IMR-90 (cell line): ENCODE data around the gene C1QTNF5. TPM values are rescaled to one million over a fixed set of nuclear protein-coding genes. Genes with fewer than 3 reads are reported as not detected.

ENCODE experiments used
- ATAC-seq: fragments of 200-7000 bp; cut with Tn5 transposase; 2 replicates; pipeline ENCODE4 v1.9.1; 2020; ENCODE audit warnings: low read depth, mild to moderate bottlenecking, moderate library complexity
- BruUV-seq: library from RNA; stranded (reverse); fragments of 400-500 nt; replicated peaks from 2 replicates; lab custom pipeline; 2021; lab: Mats Ljungman, UMichigan
- CTCF ChIA-PET: fragments of 300-600 bp; formaldehyde crosslinking; extraction: SDS; loops from one replicate; lab custom pipeline; 2021; ENCODE audit warnings: antibody characterized with exemption; lab: Yijun Ruan, JAX
- POLR2A ChIA-PET: fragments of 300-600 bp; sonication (Branson Sonifier 250); formaldehyde crosslinking; loops from one replicate; lab custom pipeline; 2022; ENCODE audit warnings: antibody characterized with exemption; ENCODE audit not compliant: unreplicated experiment; lab: Charles Lee
- DNase-seq: peaks from one replicate; pipeline ENCODE4 v3.0.0; 2013
- H2AFZ ChIP-seq: replicated peaks from 2 replicates; pipeline ENCODE3; 2013; ENCODE audit warnings: low read length, mild to moderate bottlenecking; ENCODE audit not compliant: poor library complexity
- H2AK5ac ChIP-seq: 2 replicates; pipeline ENCODE4 v1.6.1; 2013; ENCODE audit warnings: low read depth, low read length, inconsistent platforms
- H2AK9ac ChIP-seq: replicated peaks from 2 replicates; pipeline ENCODE3; 2013; ENCODE audit warnings: mild to moderate bottlenecking, low read depth, low read length, moderate library complexity; ENCODE audit not compliant: poor library complexity
- H2BK120ac ChIP-seq: 2 replicates; pipeline ENCODE4 v1.6.1; 2013; ENCODE audit warnings: low read depth, low read length, inconsistent platforms
- H2BK15ac ChIP-seq: 3 replicates; pipeline ENCODE4 v1.6.1; 2013; ENCODE audit warnings: low read depth, low read length, inconsistent platforms
- H2BK20ac ChIP-seq: 2 replicates; pipeline ENCODE4 v1.6.1; 2013; ENCODE audit warnings: low read depth, mild to moderate bottlenecking, inconsistent platforms, low read length, moderate library complexity
- H2BK5ac ChIP-seq: 2 replicates; pipeline ENCODE4 v1.6.1; 2013; ENCODE audit warnings: mild to moderate bottlenecking, low read depth, low read length, inconsistent platforms; ENCODE audit not compliant: poor library complexity, severe bottlenecking
- H3K14ac ChIP-seq: replicated peaks from 2 replicates; pipeline ENCODE4 v1.6.1; 2013; ENCODE audit warnings: low read depth, low read length, inconsistent platforms
- H3K18ac ChIP-seq: 2 replicates; pipeline ENCODE4 v1.6.1; 2013; ENCODE audit warnings: low read depth, low read length, control low read depth
- H3K23ac ChIP-seq: 2 replicates; pipeline ENCODE4 v1.6.1; 2013; ENCODE audit warnings: low read depth, low read length, inconsistent platforms
- H3K27ac ChIP-seq: 2 replicates; pipeline ENCODE4 v1.5.1; 2013; ENCODE audit warnings: mild to moderate bottlenecking, control low read depth, low read length; ENCODE audit not compliant: insufficient read depth
- H3K27me3 ChIP-seq: 2 replicates; pipeline ENCODE4 v1.6.1; 2013; ENCODE audit warnings: low read length; ENCODE audit not compliant: control insufficient read depth, insufficient read depth
- H3K36me3 ChIP-seq: 2 replicates; pipeline ENCODE4 v1.6.1; 2013; ENCODE audit warnings: low read length, mixed read lengths; ENCODE audit not compliant: control insufficient read depth, insufficient read depth
- H3K4ac ChIP-seq: 2 replicates; pipeline ENCODE4 v1.6.1; 2013; ENCODE audit warnings: low read depth, low read length, inconsistent platforms
- H3K4me1 ChIP-seq: 2 replicates; pipeline ENCODE4 v1.6.1; 2013; ENCODE audit warnings: low read length, mixed read lengths; ENCODE audit not compliant: control insufficient read depth, insufficient read depth
- H3K4me2 ChIP-seq: 2 replicates; pipeline ENCODE4 v1.6.1; 2013; ENCODE audit warnings: low read depth, mild to moderate bottlenecking, control low read depth, low read length, moderate library complexity
- H3K4me3 ChIP-seq: 2 replicates; pipeline ENCODE4 v1.5.1; 2013; ENCODE audit warnings: low read depth, mild to moderate bottlenecking, control low read depth, low read length, moderate library complexity; ENCODE audit not compliant: insufficient read depth
- H3K56ac ChIP-seq: 2 replicates; pipeline ENCODE4 v1.6.1; 2013; ENCODE audit warnings: low read length, inconsistent platforms; ENCODE audit not compliant: insufficient read depth; ENCODE audit errors: extremely low read depth
- H3K79me1 ChIP-seq, 2 experiments: 2 replicates each; pipeline ENCODE4 v1.6.1; 2013; ENCODE audit warnings: low read length in 2 of 2, inconsistent platforms in 1 of 2, low read depth in 1 of 2
- H3K9ac ChIP-seq: 2 replicates; pipeline ENCODE4 v1.6.1; 2013; ENCODE audit warnings: low read depth, low read length, control low read depth
- H3K9me1 ChIP-seq: 2 replicates; pipeline ENCODE4 v1.6.1; 2013; ENCODE audit warnings: low read length, inconsistent platforms; ENCODE audit not compliant: insufficient read depth
- H3K9me3 ChIP-seq: 2 replicates; pipeline ENCODE4 v1.6.1; 2013; ENCODE audit warnings: low read length; ENCODE audit not compliant: control insufficient read depth, insufficient read depth
- H4K20me1 ChIP-seq: 2 replicates; pipeline ENCODE4 v1.6.1; 2013; ENCODE audit warnings: low read length, inconsistent platforms; ENCODE audit not compliant: insufficient read depth
- H4K5ac ChIP-seq: 2 replicates; pipeline ENCODE4 v1.6.1; 2013; ENCODE audit warnings: mild to moderate bottlenecking, low read depth, low read length, control low read depth
- H4K8ac ChIP-seq, 2 experiments: 2 replicates each; pipeline ENCODE4 v1.6.1; 2013; ENCODE audit warnings: low read depth in 2 of 2, low read length in 2 of 2, control low read depth in 1 of 2, inconsistent platforms in 1 of 2
- H4K91ac ChIP-seq: 2 replicates; pipeline ENCODE4 v1.6.1; 2013; ENCODE audit warnings: low read depth, low read length, inconsistent platforms; ENCODE audit not compliant: insufficient read depth
- CEBPB ChIP-seq: IDR thresholded peaks from 2 replicates; pipeline ENCODE4 v1.6.1; 2012; ENCODE audit warnings: low read depth, low read length, improper control_type of control experiment
- ELK1 ChIP-seq: fragments of 150-350 bp; IDR thresholded peaks from 2 replicates; pipeline ENCODE4 v1.6.1; 2016; ENCODE audit warnings: low read depth, mild to moderate bottlenecking, low read length, moderate library complexity, borderline replicate concordance
- MAFK ChIP-seq: IDR thresholded peaks from 2 replicates; pipeline ENCODE4 v1.6.1; 2012; ENCODE audit warnings: low read depth, low read length, improper control_type of control experiment
- MAZ ChIP-seq: IDR thresholded peaks from 2 replicates; pipeline ENCODE4 v1.6.1; 2012; ENCODE audit warnings: low read depth, mild to moderate bottlenecking, low read length, improper control_type of control experiment, moderate library complexity, borderline replicate concordance
- RCOR1 ChIP-seq: IDR thresholded peaks from 2 replicates; pipeline ENCODE4 v1.6.1; 2012; ENCODE audit warnings: mild to moderate bottlenecking, low read length, improper control_type of control experiment; ENCODE audit not compliant: insufficient replicate concordance
- RFX5 ChIP-seq: IDR thresholded peaks from 2 replicates; pipeline ENCODE4 v1.8.0; 2012; ENCODE audit warnings: low read depth, mild to moderate bottlenecking, low read length, moderate library complexity
- SMC3 ChIP-seq: fragments of 150-350 bp; IDR thresholded peaks from 2 replicates; pipeline ENCODE4 v1.6.1; 2016; ENCODE audit warnings: low read depth, mild to moderate bottlenecking, antibody characterized with exemption, low read length, moderate library complexity
- WGBS, 2 experiments: methylation state at CpG; one replicate each; pipeline versions ENCODE4 v1.1.5 to v1.1.7; 2013; ENCODE audit warnings: missing lambda C conversion rate in 2 of 2; ENCODE audit not compliant: insufficient read length in 1 of 2; ENCODE audit errors: extremely low coverage in 2 of 2; 5-methylcytosine and 5-hydroxymethylcytosine counted together
- dilution Hi-C: fragments of 300-500 bp; cut with HindIII; formaldehyde crosslinking; loops from one replicate; pipeline ENCODE4 v1.14.3; 2018; ENCODE audit warnings: low sequenced_read_pairs; ENCODE audit not compliant: unreplicated experiment
- in situ Hi-C: fragments of 300-500 bp; cut with MboI; formaldehyde crosslinking; loops from 3 replicates; pipeline ENCODE4 v1.14.3; 2019; ENCODE audit warnings: low sequenced_read_pairs, inconsistent platforms, mixed read lengths
- intact Hi-C: fragments of 100-400 bp; cut with micrococcal nuclease; formaldehyde crosslinking; loops from 2 replicates; pipeline ENCODE4 v1.10.0; 2022
- polyA plus RNA-seq, 3 experiments: library from polyadenylated mRNA; depleted of rRNA; stranded (reverse); fragments of >200 nt; gene quantifications; 2 replicates each; pipeline ENCODE4 v1.2.3, GENCODE V29; 2012; ENCODE audit warnings: low replicate concordance in 1 of 3
- total RNA-seq: library from RNA; depleted of rRNA; stranded (reverse); fragments of >200 nt; gene quantifications from 2 replicates; pipeline ENCODE4 v1.2.3, GENCODE V29; 2012
- TF ChIP-seq, protein P1 (sequence below): conservative IDR thresholded peaks from 2 replicates; pipeline ENCODE4 v1.5.1; 2012; ENCODE audit warnings: mild to moderate bottlenecking, low read depth, low read length, improper control_type of control experiment

The C1QTNF5 gene
- total and polyA plus RNA-seq, 2 of the 4 experiments (the other 2 are of a cell fraction): 2.0 to 5.4 TPM

DNA sequence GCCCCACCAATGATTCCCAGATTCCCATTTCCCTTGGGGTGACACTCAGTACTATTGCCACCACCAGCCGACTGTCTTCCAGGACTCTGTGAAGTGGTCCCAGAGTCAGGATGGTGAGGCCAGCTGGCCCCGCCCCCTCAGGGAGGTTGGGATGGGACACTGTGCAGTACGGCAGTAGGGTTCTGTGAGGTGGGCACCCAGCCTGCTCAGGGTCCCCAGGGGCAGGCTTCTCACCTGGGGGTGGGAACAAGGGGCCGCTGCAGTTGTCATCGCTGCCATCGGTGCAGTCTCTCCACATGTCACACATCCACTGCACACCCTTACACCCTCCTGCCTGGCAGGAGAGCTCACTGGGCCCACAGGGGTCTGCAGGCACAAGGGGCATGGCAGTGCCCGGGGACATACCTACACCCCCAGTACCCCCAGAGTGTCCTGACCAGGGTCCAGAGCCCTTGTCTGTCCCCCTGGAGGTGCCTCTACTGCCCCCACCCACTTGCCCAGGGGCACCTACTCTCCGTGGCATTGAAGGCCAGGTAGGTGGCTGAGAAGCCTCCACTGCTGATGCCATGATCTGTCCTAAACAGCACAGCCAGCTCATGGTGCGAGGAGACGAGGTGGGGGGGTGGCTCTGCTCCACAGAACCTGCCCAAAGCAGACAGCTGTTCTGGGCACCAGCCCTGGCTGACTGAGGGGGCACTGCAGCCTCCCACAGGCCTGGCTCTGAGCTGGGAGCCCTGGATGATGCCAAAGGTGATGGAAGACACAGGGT, 1.9 kb upstream of the C1QTNF5 start:
- Histone ChIP-seq H3K9me3 (no peaks in the 10 kb centered on the region), H2AK5ac (no peak overlapping the region), H4K91ac (no peak overlapping the region), H3K36me3 (no peaks in the 10 kb centered on the region), H2AFZ (no peak overlapping the region), H2AK9ac (no peak overlapping the region), H3K27me3 (peaks cover 19% of the 10 kb centered on the region), H4K8ac (no peak overlapping the region), H3K4ac (no peak overlapping the region), H3K14ac (no peak overlapping the region), H2BK5ac (no peak overlapping the region), H4K20me1 (peaks cover 4% of the 10 kb centered on the region; the same call in 1 of the 2 replicates), H3K23ac (peak overlapping the region; percentile 2; the same call in 1 of the 2 replicates), H3K4me2 (no peak overlapping the region), H3K18ac (no peak overlapping the region), H3K79me1 (peaks cover 8 to 14% of the 10 kb centered on the region in 2 experiments; a peak in 3 of 4 replicates), H2BK120ac (no peak overlapping the region), H3K4me1 (peaks cover 13% of the 10 kb centered on the region), H3K56ac (no peak overlapping the region), H4K5ac (no peak overlapping the region), H3K27ac (no peak overlapping the region), H2BK20ac (no peak overlapping the region), H3K9me1 (no peaks in the 10 kb centered on the region), H3K4me3 (no peak overlapping the region), H3K9ac (no peak overlapping the region), H2BK15ac (no peak overlapping the region)
- no CpG with 5 or more reads among the region's 10 CpGs for WGBS, 2 experiments
- DNase-seq (no peak), ATAC-seq (no peak)
- CTCF ChIA-PET: interaction anchor here (1.2 kb wide), 1 partner anchor 14 kb away, joined by 3 read pairs; no protein-coding TSS in a partner anchor
- no TSS peak for BruUV-seq
- intact Hi-C loops: no loop called here
- TF ChIP-seq MAFK (no peak), RCOR1 (no peak), SMC3 (no peak), CEBPB (no peak), RFX5 (no peak), MAZ (no peak), ELK1 (no peak)
- TF ChIP-seq, protein P1, sequence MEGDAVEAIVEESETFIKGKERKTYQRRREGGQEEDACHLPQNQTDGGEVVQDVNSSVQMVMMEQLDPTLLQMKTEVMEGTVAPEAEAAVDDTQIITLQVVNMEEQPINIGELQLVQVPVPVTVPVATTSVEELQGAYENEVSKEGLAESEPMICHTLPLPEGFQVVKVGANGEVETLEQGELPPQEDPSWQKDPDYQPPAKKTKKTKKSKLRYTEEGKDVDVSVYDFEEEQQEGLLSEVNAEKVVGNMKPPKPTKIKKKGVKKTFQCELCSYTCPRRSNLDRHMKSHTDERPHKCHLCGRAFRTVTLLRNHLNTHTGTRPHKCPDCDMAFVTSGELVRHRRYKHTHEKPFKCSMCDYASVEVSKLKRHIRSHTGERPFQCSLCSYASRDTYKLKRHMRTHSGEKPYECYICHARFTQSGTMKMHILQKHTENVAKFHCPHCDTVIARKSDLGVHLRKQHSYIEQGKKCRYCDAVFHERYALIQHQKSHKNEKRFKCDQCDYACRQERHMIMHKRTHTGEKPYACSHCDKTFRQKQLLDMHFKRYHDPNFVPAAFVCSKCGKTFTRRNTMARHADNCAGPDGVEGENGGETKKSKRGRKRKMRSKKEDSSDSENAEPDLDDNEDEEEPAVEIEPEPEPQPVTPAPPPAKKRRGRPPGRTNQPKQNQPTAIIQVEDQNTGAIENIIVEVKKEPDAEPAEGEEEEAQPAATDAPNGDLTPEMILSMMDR: no peak
- dilution Hi-C loops: no loop called here
- POLR2A ChIA-PET: no interaction called here
- in situ Hi-C loops: no loop called here
